ENCODE measurements around the gene MCM5.

DNA sequence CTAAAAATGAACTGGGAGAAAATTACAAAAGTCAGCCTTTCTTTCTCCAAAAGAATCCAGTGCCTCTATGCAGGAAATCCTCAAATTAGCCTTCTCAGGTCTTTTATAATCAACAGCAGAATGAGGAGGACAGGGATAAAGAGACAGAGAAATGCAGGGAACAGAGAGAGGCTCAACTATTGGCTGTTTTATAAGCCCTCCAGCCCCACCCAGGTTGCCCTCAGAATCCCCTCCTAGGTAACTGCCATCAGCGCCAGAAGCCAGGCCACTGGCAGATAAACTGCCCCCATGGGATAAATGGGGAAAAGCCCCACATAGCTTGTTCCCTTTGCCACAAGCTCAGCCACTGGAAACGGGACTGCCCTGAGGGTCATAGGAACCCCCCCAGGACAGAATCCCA lies 29.9 kb upstream of the MCM5 start:
- TF ChIP-seq, protein P1, sequence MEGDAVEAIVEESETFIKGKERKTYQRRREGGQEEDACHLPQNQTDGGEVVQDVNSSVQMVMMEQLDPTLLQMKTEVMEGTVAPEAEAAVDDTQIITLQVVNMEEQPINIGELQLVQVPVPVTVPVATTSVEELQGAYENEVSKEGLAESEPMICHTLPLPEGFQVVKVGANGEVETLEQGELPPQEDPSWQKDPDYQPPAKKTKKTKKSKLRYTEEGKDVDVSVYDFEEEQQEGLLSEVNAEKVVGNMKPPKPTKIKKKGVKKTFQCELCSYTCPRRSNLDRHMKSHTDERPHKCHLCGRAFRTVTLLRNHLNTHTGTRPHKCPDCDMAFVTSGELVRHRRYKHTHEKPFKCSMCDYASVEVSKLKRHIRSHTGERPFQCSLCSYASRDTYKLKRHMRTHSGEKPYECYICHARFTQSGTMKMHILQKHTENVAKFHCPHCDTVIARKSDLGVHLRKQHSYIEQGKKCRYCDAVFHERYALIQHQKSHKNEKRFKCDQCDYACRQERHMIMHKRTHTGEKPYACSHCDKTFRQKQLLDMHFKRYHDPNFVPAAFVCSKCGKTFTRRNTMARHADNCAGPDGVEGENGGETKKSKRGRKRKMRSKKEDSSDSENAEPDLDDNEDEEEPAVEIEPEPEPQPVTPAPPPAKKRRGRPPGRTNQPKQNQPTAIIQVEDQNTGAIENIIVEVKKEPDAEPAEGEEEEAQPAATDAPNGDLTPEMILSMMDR (IDR thresholded peaks at IDR 0.05; ENCODE audit: low read length) = no peak
- TF ChIP-seq EZH2 (IDR thresholded peaks at IDR 0.05; ENCODE audit: borderline replicate concordance, low read length) = no peak
